Lower leg skin (tissue), 3 donors: ENCODE results near the gene WASF3.

ENCODE experiments used
- POLR2A ChIP-seq, 2 donors: fragments of 450-650 bp; IDR thresholded peaks; one replicate each; pipeline ENCODE4 v1.6.1; 2016 to 2017; ENCODE audit warnings: antibody characterized with exemption in 2 of 2, mild to moderate bottlenecking in 1 of 2, moderate library complexity in 1 of 2
- TF ChIP-seq, protein P1 (sequence below), 3 donors: fragments of 450-650 bp; IDR thresholded peaks; one replicate each; pipeline ENCODE4 v1.5.1; 2016; ENCODE audit warnings: antibody characterized with exemption in 3 of 3, mild to moderate bottlenecking in 3 of 3, moderate library complexity in 2 of 3

DNA sequence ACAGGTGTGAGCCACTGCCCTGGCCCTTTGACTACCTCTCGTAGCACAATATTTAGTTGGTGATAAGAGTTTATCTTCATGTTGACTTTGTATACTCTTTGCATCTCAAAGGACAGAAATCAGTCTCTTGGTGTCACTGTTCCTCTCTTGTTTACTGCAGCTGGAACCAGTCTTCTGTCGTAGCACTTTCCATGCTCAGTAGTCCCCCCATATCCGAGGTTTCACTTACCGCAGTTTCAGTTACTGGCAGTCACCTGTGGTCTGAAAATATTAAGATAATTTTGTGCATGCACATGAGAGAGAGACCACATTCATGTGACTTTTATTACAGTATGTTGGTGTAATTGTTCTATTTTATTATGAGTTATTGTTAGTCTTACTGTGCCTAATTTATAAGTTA, 49.1 kb downstream of the WASF3 start:
- TF ChIP-seq, protein P1, sequence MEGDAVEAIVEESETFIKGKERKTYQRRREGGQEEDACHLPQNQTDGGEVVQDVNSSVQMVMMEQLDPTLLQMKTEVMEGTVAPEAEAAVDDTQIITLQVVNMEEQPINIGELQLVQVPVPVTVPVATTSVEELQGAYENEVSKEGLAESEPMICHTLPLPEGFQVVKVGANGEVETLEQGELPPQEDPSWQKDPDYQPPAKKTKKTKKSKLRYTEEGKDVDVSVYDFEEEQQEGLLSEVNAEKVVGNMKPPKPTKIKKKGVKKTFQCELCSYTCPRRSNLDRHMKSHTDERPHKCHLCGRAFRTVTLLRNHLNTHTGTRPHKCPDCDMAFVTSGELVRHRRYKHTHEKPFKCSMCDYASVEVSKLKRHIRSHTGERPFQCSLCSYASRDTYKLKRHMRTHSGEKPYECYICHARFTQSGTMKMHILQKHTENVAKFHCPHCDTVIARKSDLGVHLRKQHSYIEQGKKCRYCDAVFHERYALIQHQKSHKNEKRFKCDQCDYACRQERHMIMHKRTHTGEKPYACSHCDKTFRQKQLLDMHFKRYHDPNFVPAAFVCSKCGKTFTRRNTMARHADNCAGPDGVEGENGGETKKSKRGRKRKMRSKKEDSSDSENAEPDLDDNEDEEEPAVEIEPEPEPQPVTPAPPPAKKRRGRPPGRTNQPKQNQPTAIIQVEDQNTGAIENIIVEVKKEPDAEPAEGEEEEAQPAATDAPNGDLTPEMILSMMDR (IDR thresholded peaks at IDR 0.05) = no peak
- TF ChIP-seq POLR2A (IDR thresholded peaks at IDR 0.05) = no peak
